GM21576 (cell line): Measurements from ENCODE around the gene SIPA1L3.
"Not testable (repeated sequence)": the region's sequence is repeated elsewhere in the genome, so short reads cannot be mapped to it uniquely, and the experiment has no call there.

ENCODE experiments used
- ATAC-seq: cut with Tn5 transposase; IDR thresholded peaks from one replicate; pipeline ENCODE4 v1.9.1; 2021; ENCODE audit warnings: mild to moderate bottlenecking, moderate library complexity; ENCODE audit not compliant: unreplicated experiment

Gene SIPA1L3

DNA sequence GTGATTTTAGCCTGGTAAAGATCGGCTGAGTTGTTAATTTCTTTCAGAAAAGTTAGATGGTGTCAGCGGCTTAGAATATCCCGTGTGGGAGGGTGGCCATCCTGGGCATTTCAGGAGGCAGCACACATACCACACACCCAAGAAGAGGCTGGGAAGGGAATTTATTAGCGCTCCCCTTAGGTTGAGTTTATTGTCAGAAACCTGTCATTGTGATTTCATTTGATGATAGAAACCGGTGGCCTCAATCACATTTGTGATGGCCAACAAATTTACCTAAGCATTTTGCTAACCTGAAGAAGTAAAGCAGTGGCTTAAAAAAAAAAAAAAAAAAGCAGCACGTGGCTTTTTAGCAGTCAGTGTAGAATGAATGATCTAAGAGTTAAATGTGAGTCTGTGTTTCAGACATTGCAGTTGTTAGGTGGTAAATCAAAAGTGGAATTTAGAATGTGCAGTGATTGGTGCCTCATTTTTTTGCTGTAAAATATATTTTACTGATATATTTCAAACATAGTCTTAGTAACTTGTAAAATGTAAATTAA is 2.7 kb downstream of the SIPA1L3 start:
- no peak for ATAC-seq

DNA sequence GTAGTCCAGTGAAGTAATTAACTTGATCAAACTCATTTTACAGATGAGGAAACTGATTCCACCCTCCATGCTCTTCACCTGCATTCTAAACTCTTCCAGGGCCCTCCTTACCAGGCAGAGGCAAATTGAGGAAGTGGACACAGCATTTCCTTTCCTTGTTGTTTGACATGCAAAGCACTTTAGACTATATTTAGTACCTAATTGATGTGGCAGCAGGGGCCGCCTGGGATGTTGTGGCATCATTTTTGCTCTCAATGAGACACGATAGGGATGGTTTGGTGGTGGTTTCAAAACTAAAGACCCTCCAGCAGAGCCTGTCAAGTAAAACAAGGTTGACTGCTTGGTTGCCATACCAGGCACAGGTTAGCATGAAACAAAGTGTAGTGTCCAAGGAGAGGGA is 7.9 kb downstream of the SIPA1L3 start:
- ATAC-seq = peak; percentile 60

DNA sequence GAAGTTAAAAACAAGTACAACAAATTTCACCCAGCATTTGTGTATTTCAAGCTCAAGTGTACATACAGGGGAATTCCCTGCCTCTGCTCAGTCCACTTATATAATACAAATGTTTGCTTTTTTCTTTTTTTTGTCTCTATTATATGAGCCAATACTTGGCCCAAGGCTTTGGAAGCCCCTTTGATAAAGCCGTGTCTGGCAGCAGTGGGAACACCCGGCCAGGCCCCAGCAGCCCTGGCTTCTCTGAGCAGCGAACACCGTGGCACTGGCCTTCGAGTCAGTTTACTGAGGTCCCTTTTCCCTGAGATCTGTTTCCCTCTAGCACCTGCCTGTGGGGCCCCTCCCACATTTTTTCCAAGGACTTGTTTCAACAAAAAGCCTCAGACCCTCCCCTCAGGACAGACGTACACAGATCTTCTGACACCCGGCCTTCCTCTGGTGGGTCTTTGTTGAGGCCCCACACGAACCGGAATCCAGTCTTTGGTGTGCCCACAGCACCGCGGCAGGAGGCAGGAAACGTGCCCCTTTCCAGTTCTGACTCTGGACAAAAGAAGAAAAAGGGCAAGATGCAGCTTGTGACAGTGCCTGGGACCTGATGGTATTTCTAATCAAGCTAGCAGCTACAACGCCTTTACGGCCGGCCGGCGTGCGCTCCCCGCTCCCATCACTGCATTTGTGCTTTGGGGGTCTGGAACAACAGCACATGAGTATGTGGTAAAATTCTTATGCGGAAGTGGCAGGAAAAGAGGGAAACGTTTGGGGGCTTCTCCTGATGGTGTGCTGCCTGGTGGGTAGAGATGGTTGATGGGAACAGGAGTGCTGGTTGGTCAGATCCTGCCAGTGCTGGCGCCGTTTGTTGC is 13.8 kb downstream of the SIPA1L3 start:
- ATAC-seq = no peak

DNA sequence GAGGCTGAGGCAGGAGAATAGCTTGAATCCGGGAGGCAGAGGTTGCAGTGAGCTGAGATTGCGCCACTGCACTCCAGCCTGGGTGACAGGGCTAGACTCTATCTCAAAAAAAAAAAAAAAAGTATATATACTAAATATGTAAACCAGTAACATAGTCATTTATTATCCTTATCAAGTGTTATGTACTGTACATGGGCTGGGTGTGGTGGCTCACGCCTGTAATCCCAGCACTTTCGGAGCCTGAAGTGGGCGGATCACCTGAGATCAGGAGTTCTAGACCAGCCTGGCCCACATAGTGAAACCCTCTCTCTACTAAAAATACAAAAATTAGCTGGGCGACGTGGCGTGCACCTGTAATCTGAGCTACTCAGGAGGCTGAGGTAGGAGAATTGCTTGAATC is 17.6 kb downstream of the SIPA1L3 start:
- not testable (repeated sequence) for ATAC-seq

DNA sequence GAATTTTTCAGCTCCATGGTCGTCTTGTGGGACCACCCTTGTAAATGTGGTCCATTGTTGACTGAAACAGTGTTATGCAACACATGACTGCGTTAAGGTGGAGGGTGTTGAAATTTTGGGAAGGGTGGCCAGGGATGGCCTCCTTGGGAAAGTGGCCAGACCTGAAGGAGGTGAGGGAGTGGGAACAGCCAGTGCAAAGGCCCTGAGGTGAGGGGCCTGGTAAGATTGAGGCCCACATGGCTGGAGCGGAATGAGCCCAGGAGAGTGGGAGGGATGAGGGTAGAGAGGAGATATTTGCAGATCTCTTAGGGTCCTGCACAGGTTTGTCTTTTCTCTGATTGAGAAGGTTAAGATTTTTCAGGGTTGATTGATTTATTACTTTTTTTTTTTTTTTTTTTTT is 18.2 kb downstream of the SIPA1L3 start:
- ATAC-seq = no peak

DNA sequence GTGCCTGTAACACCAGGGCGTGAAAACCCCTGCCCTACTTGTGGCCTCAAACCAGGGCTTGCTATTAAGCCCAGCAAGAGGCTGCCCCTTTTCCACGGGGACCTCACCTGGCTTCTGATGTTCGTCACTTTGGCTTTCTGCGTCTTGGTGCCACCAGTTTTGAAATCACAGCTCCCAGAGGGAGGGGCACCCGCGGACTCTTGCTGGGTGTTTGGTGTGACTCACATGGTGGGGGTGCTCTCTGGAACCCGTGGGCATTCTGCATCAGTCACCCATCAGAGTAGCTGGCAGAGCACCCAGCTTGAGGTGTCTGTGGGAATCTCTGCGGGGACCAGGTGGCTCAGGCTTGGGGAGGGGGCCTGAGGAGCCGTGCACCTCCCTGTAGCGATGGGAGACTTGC is 19.2 kb downstream of the SIPA1L3 start:
- ATAC-seq = no peak

DNA sequence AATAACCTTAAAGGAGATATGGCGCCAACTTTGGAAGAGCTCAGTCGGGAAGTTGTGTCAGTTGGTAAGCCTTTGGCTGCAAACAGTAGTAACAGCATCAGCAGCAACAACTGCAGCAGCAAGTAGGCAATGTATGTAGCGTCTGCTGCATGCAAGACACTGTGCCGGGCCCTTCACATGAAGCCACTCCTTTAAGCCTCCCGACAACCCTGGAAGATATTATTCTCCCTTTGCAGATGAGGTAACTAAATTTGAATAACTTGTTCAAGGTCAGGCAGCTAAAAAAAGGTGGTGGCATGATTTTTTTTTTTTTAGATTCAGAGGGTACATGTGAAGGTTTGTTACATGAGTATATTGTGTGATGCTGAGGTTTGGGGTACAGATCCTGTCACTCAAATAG is 19.7 kb downstream of the SIPA1L3 start:
- ATAC-seq = no peak

DNA sequence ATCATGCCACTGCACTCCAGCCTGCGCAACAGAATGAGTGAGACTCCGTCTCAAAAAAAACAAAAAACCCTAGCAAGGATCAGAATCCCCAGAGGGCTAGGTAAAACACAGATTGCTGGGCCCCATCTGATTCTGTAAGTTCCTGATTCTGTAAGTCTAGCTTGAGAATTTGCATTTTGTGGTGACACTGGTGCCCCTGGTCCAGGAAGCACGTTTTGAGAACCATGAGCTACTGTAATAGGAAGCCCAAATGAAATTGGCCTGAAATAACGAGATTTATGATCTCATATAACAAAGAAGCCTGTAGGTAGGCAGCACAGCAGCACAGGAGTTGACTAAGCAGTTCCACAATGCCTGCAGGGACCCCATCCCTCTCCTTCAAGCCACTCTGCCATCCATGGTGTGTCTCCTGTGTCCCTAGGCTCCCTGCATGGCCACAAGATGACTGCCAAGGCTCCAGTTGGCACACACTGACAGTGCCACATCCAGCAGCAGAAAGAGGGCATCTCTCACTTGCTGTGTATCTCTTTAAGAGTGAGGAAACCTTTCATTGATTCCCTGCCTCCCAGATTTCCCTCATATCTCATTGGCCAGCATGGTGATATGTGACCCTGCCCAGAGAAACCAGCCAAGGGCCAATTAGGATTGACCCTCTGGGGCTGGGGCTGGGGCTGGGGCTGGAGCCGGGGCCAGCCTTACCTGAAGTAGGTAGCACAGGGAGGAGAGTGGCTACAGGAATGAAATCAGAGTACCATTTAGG is 21.7 kb downstream of the SIPA1L3 start:
- peak; percentile 48 for ATAC-seq

DNA sequence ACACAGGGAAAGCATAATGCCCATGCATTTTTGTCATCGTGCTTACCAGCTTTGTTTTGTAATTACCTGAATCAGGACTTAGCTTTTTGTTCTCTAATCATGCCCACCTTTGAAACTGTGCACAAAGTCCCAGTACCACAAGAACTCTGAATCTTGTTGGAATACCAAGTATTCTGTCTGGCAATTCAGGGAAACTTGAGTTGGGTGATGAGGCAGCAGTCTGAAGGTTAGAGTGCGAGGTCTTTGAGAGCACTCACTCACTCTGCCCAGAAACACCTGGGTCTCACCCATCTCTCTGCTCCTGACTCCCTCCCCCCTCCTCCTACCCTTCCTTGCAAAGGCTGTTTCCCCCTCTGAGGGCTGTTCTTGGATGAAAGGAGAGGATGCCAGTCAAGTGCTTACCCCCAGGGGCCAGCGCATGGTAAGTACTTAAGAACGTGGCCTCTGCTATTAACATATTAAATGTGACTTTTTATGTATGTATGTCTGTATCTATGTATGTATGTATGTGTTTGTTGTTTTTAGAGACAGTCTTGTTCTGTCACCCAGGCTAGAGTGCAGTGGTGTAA is 22.4 kb downstream of the SIPA1L3 start:
- ATAC-seq = no peak

DNA sequence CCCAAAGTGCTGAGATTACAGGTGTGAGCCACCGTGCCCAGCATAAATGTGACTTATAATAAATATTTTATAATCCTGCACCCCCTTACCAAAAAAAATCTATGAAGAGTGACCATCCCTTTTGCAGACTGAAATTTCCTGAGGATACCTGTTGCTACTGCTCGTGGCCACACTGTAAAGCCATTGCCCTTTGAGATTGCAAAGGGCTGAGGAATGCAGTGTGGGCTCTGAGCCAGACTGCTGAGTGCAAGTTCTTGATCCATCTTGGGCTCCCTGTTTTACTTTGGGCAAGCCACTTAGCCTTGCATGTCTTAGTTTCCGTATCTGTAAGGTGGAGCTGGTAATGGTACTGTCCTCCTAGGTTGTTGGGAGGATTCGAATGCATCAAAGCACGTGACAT is 23.4 kb downstream of the SIPA1L3 start:
- no peak for ATAC-seq

DNA sequence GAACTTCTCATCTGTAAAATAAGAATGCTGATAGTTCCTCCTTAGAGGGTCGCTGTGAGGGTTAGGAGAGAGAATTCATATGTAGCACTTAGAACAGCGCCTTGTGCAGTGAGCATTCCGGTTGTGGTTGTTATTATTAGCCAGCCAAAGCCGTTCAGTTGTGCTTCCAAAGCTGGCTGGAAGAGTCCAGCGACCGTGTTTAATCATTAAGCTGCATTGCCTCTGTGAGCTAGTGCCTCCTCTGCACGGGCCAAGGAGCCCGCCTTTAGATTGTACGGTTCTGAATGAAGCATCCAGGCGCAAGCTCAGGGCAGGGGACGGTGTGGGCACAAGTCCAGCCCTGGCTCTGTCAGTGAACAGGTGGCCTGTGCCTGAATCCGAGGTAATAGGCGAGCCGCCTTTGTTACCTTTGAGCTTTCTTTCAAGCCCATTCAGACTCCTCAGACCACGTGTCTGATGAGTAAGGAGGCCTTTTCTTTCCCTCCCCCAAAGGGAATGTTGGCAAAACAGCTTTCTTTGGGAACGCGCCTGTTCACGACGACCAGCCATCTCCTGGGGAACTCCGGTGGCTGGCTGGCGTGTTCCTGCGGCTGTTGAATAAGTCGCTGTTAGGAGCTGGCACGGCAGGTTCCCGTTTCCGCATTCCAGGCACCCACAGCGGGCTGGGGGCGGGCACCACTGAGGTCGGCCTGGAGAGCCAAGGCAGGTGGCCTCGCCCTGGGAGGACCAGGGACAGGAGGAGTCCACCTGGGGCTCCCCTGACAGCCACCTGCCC is 25.1 kb downstream of the SIPA1L3 start:
- ATAC-seq = no peak

DNA sequence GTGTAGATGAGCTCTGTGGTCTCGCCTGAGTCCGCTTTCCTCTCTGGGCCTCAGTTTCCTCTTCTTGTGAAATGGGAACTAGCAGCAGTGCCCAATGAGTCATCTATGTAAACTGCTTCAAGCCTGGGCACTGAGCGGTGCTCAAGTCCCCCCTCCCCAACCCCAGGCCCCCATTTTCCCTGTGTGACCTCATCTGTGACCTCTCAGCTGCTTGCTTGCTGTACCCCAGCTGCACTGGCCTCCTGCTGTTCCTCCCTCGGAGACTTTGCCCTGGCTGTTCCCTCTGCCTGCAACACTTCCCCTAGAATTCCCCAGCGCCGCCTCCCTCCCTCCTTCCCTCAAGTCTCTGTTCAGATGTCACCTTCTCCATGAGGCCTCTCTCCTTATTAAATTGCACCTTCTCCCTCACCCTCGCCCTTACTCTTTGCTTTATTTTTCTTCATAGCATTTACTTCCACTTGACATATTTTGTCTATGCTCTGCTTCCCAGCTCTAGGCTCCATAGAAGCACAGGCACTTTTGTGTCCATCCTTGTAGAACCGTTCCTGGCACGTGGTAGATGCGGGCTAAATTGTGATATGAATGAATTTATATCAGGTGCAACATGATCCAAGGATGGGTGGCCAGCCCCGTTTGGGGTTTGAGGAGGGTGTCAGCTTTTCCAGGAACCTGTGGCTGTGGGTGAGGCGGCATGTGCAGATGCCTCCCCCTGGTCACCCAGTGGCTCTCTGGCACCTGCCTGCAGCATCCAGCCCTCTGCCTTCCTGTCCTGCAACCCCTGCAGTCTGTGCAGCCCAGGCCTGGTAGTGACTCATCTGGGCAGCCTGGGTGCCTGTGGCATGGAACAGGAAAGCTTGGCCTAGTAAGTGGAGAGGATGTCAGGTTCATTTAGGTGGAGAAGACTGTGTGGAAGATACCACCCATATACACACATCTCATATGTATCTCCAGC is 26.3 kb downstream of the SIPA1L3 start:
- ATAC-seq = no peak

DNA sequence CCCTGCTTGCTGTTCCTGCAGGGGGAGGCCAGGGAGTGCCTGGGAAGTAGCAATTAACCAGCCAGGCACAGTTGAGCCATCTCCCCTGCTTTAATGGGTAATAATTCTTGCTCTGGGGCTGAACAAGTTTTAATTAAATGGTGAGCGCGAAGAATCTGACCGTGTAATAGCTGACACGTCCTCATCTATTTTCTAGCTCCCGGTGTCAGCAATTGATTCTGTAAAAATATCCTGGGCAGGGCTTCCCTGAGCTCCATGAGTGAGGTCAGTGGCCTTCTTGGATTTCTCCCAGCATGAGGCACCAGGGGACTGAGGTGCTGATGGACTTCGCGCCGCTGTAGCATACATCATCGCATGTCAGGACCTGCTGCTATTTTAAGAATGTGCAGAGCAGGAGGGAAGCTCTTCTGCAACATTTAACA is 26.9 kb downstream of the SIPA1L3 start:
- ATAC-seq = no peak

DNA sequence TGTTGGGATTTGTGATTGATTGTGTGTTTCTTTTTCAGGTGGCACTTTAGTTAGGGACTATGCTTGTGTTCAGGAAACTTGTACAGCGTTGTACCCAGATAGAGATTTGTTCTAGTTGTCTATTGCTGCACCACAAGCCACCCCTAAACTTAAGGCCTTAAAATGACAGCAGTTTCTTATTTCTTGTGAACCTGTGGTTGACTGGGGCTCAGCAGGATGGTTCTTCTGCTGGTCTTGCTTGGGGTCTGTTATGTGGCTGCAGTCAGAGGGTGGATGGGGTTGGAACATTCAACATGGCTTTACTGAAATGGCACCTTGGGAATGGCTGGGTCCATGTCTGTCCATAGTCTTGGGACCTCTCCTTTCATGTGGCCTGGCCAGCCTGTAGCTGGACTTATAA is 28.3 kb downstream of the SIPA1L3 start:
- no peak for ATAC-seq

DNA sequence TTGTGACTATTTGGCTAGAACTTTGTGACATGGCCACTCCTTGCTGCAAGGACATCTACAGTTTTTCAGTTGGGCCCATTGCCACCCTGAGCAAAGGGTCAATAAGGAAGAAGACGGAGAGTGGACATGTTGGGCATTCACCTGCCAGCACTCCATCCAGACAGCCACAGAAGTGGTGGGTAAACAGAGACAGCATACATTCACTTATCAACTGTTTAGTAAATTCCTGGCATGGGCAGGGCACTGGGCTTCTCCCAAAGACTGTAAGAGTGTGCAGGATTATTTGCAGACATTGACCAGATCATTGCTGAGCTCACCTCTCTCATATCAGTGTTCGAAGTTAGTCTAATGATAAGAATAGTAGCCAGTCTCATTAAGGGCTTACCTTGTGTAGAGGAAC is 29.2 kb downstream of the SIPA1L3 start:
- ATAC-seq = no peak

DNA sequence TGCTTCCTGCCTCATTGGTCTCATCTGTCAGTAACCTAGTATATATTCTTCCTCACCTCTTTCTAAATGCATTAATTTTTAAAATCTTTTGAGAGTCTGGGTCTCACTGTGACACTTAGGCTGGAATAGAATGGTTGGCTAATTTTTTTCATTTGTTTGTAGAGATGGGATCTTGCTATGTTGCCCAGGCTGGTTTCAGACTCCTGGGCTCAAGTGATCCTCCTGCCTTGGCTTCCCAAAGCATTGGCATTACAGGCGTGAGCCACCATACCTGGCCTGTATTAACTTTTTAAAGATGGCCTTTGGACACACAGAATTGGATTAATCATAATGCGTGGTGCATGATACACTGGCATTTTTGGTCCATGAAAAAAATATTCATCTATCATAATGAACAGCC is 29.9 kb downstream of the SIPA1L3 start:
- no peak for ATAC-seq

DNA sequence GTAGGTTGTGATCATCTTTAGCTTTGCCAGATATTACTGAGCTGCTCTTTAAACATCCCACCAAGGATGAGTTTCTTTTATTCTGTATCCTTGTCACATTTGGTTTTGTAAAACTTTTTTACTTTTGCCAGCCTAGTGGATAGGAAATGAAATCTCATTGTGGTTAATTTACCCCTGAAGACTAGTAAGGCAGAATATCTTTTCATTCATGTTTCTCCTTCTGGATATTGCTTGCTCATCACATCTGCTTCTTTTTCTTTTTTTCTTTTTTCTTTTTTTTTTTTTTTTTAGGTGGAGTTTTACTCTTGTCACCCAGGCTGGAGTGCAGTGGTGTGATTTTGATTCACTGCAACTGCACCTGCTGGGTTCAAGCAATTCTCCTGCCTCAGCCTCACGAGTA is 31.3 kb downstream of the SIPA1L3 start:
- ATAC-seq = no peak

DNA sequence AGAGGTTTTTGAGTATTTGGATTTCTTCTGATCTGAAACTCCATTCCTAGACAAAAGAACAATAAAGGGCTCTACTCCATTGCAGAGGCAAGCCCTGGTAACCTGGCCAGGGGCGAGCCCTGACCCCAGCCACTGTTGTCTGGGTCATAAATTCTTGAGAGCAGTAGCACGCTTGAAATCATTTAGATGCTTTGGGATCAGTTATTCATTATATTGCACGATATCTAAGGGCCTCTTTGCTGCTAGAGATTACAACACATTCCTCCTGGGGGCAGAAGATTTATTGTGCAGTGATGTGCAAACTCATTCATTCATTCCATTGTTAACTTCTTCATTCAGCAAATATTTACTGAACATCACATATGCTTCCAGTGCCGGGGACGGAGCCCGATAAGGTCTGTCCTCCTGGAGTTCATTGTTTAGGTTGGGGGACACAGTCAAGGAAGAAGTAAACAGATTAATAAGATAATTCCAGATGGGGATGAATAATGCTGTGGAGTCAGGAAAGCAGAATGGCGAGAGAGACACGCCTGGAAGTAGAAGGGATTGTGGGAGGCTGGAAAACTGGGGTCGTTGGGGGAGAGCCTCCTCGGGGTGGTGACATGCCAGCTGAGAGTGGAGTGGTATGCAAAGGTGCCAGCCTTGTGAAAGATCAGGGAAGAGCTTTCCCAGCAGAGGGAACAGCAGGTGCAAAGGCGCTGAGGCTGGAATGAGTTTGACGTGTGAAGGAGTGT is 34.9 kb downstream of the SIPA1L3 start:
- ATAC-seq = no peak

DNA sequence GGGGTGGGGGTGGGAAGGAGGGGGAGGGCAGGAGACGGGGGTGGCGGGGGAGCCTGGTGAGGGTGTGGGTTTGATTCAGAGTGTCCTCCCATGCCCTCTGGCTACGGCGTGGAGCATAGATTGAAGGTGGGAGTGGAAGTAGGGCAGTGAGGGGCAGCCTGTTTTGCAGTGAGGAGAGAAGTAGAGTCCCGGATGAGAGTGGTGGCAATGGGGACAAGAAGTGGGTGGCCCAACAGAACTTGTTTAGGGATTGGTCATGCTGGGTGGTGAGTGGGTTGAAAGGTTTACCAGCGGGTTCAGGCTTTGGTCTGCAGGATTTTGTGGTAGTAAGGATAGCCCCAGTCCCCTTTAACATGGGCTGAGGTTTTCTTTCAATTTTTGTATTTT is 35.5 kb downstream of the SIPA1L3 start:
- ATAC-seq = no peak
